Activated CD4-positive, alpha-beta T cell treated with anti-CD3 and anti-CD28 coated beads, Interleukin-2, amount 50 U/mL, for 48 hours (primary cell): Measurements from ENCODE around the gene GARS1.
"Not testable (repeated sequence)": the region's sequence is repeated elsewhere in the genome, so short reads cannot be mapped to it uniquely, and the experiment has no call there.

Experiments
- DNase-seq, 2 experiments: peaks; one replicate each; pipeline ENCODE4 v3.0.0-alpha.2; 2020

GARS1 gene

GRCh38 chr7:30583181-30583580 is 11.5 kb upstream of the GARS1 start:
- DNase-seq, result no peak

DNA sequence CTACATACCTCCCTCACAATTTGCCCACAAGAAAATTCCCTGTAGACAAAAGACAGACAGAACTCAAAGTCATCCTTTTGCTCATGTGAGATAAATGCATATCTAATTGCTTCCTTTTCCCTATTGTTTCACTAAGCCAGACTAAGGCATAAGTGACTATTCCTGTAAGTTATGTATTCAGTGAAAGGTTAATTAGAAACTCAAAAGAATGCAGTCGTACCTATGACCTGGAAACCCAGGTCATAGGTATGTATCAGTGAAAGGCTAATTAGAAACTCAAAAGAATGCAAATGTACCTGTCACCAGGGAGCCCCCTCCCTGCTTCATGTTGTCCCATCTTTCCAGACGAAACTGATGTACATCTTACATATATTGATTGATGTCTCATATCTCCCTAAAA is 10.3 kb upstream of the GARS1 start:
- no peak for DNase-seq

DNA sequence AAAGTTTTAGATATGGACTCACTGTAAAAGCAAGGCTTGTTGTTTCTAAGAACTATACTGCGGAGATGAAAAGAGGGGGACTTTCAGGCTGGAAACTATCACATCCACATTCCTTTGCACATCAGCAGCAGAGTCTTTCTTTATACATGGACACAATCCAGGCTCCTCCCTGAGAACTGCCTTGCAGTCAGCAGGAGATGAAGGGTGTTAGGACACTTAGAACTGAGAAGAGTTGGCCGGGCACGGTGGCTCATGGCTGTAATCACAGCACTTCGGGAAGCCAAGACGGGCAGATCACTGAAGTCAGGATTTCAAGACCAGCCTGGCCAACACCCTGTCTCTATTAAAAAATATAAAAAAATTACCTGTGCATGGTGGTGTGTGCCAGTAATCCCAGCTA is 9.7 kb upstream of the GARS1 start:
- no peak for DNase-seq

- no peak for DNase-seq
Measured at GRCh38 chr7:30585675-30586074, 9.0 kb upstream of the GARS1 start.

DNA sequence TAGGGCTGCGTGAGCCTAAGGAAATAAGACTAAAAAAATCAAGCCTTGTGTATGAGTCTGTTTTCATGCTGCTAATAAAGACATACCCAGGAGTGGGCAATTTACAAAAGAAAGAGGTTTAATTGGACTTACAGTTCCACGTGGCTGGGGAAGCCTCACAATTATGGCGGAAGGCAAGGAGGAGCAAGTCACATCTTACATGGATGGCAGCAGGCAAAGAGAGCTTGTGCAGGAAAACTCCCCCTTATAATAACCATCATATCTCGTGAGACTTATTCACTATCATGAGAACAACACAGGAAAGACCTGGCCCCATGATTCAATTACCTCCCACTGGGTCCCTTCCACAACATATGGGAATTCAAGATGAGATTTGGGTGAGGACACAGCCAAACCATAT is 7.1 kb upstream of the GARS1 start:
- DNase-seq, result not testable (repeated sequence)

- no peak for DNase-seq
Measured at GRCh38 chr7:30589111-30589510, 5.6 kb upstream of the GARS1 start.

- peak; percentile 42 to 50 for DNase-seq
Measured at GRCh38 chr7:30594048-30594539, 584 bp upstream of the GARS1 start.

DNA sequence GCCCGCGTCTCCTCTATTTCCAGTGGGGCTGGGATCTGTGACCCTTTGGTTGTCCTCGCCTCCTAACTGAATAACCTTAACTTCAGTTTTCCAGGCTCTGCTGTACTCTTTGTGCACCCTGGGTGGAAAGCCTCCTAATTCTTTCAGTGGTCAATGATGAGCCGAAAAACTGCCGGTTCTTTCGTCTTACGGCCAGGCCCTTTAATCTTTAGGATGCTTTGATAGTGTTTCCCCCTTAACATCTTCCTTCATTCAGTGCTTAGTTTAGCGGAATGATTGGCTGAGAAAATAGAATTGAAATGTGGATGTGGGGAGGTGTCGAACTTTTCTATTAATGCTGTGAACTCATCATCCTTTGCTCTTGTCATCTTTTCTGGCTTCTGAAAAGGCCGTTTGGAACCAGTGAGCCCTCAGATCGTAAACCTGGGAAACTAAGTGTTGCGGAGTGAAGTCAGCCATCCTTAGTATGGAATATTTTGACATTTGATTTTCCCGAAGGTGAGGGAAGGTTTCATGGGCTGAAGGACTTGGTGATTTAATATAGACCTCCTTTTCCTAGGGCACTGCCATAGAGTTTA is 847 bp downstream of the GARS1 start:
- DNase-seq, result no peak

DNA sequence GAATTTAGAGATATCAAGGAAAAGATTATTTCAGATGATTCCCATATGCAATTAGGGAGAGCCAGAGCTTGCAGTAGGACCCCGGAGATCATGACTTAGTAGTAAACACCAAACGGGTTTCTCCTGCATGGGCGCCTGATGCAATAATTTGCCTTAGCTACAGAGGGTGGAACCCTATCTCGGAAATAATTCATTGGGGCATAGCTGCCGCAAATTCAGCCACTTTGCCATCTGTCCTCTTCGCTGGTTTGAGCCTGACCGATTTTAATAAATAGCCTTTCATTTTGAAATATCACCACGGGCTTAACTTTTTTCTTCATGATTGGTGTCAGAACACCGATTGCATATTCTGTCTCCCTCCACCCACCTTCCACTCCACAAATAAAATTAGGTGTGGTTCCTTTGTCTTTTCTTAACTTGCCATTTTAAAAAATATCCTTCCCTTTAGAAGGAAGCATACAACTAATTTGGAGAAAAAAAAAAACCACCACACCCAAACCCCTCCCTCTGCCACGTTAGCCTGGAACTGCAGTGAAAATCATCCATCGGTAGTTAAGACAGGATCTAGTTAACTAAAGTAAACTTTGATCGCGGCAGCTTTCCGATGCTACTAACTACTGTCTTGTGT is 1.4 kb downstream of the GARS1 start:
- DNase-seq, result peak in 1 of 2 experiments; percentile 21

DNA sequence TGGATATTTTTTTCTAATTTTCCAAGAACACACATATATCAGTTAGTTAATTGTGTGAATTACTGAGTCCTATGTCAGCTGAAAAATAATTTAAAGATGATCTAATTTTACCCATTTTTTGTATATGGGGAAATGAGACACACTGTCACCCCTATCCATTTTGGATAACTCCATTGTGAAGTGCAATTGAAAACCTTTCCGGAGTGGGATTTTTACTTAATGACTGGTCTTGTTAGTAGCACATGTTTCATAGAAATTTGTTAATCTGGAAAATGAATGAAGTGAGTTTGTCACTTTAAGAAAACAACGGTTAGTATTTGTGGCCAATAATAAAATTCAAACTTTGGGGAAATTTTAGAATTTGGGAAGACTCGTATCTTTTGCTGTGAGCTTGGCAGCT is 2.0 kb downstream of the GARS1 start:
- no peak for DNase-seq

DNA sequence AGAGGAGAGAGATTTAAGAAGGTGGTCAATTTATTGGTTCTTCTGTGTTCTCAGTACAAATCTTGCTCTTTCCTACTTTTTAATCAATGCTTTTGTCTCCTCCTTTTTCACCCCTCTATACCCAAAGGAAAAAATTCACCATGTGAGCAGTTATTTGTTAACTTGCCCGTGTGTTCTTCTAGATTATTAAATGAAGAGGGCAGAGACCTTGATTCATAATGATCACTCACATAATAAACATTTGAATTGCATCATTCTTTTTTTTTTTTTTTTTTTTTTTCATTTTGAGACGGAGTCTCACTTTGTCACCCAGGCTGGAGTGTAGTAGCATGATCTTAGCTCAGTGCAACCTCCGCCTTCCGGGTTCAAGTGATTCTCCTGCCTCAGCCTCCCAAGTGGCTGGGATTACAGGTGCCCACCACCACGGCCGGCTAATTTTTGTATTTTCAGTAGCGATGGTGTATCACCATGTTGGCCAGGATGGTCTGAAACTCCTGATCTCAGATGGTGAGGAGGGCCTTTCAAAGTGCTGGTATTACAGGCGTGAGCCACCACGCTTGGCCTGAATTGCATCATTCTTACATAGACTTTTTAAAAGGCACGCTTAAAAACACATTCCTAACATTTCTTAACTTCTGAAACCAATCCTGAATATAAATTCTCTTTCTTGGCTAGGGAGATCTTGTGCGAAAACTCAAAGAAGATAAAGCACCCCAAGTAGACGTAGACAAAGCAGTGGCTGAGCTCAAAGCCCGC is 3.6 kb downstream of the GARS1 start:
- no peak for DNase-seq

- DNase-seq, result no peak
Measured at GRCh38 chr7:30604901-30605300, 10.2 kb downstream of the GARS1 start.

GRCh38 chr7:30605832-30606231 is 11.2 kb downstream of the GARS1 start:
- no peak for DNase-seq

- DNase-seq, result peak; percentile 50 to 69
Measured at GRCh38 chr7:30612658-30613265, 18.1 kb downstream of the GARS1 start.

GRCh38 chr7:30613366-30614325 is 19.0 kb downstream of the GARS1 start:
- no peak for DNase-seq

DNA sequence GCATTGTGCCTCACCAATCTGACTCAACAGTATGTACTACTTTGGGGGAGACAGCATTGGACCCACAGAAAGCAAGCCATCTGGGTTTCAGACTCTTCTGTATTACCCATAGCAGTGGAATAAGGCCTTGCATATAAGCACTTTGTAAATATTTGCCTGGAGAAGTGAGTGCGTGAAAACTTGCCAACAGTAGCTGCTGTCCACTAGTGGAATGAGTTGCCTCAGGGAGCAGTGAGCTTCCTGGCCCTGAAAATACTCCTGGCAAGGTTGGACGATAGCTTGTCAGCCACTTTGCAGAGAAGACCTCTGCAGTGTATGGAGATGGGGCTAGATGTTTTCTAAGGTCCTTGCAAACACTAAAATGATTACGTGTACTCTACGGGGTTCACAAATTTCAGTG is 21.6 kb downstream of the GARS1 start:
- DNase-seq, result no peak

DNA sequence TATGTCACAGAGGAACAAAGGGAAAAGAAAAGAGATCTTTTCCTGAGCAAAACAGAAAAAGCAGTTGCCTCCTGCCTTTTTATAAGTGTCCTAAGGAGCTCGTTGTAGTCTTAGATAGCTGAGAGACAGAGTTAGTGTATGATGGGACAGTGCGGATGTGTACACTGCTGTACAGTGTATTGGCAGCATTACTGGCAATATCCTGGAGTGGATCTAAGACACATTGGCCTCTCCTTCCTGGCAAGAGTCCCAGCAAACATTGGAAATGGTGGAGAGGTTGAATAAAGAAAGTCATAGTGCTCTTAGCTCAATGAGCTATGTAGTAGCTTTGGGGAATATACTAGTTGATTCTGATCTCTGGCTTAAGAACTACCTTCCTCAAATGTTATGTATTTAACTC is 22.7 kb downstream of the GARS1 start:
- DNase-seq, result no peak

DNA sequence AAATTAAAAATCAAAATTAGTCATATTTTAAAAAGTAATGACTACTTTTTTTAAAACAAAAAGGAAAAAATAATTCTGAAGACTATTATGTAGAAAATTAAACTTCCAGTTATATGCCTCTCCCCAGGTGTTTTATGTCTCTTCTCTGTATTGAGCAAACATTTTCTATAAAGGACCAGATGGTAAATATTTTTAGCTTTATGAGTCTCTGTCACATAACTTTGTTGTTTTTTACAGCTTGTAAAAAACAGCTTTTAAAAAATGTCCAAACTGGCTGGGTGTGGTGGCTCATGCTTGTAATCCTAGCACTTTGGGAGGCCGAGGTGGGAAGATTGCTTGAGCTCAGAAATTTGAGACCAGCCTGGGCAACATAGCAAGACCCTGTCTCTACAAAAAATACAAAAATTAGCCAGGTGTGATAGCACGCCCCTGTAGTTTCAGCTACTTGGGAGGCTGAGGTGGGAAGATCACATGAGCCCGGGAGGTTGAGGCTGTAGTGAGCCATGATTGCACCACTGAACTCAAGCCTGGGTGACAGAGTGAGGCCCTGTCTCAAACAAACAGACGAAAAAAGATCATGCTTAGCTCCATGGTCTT is 23.5 kb downstream of the GARS1 start:
- no peak for DNase-seq

DNA sequence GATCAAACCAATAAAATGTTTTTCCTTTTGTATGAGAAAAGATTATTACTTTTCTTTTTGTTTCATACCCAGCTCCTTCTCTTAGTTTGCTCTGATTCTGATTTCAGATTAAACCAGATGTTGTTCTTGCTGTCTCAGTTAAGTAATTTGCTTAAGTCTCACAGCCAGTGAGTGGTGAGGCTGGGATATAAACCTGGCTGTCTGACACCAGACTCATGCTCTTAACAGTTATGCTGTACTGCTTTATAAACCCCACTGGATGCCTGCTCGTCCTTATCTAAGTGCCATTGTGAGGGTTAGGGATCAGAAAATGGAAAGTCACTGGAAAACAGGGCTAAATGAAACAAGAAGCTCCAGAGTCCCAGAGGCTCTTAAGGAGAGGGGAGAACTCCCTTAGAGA is 24.3 kb downstream of the GARS1 start:
- DNase-seq, result no peak

DNA sequence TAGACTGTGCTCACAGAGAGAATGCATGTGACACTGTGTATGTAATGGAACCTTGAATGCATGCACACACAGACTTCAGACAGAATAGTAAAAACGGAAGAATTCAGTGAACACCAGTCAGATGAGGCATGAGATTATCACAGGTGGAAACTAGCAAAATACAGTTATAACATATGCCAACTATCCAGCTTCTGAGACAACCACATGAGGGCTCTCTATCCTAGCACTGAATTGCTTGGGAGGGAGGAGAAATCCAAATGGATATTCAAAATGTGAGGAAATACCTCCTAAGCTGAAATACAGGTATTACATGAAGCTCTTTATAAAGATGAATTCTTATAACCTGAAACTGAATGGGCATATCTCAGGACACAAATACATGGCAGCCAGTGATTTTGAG is 30.6 kb downstream of the GARS1 start:
- DNase-seq, result no peak

DNA sequence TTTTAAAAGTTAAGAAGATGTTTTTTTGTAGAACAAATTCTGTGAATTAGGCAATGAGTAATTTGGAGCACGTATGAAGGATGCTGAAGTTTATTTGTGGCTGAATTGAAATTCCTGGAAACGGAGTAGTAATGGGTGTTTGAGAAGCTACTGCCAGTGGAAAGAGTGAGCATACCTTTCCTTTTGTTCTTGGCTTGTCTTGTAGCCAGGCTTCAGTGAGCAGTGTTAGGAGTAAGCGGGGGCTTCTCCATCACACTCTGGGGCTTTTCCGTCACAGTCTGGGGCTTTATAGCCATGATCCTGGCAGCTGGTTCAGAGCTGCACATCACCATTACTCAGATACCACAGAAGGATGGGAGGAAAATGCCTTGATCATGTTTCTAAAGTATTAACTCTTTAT is 32.3 kb downstream of the GARS1 start:
- DNase-seq, result peak; percentile 9 to 21

DNA sequence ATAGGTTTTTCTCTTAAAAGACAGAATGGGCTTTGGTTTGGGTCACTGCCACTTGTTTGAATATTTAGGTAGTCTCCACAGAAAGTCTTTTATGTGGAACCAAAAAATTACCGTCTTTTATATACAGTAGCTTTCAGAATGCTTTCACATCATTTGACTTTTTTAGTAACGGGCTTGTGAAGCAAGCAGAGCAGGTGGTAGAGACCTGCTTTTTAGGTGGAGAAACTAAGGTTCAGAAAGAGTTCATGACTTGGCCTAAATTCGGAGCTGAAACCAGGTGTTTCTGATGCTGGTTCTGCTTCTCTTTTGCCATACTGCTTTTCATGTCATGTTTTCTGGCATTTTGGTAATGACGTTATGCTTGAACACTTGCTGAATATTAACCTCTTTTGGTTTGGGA is 36.3 kb downstream of the GARS1 start:
- no peak for DNase-seq
